GM19467 (cell line): ENCODE measurements around the gene KIF6.

ENCODE experiments used
- ATAC-seq: cut with Tn5 transposase; IDR thresholded peaks from one replicate; pipeline ENCODE4 v1.9.1; 2021; ENCODE audit warnings: mild to moderate bottlenecking, moderate library complexity; ENCODE audit not compliant: unreplicated experiment

The KIF6 gene

DNA sequence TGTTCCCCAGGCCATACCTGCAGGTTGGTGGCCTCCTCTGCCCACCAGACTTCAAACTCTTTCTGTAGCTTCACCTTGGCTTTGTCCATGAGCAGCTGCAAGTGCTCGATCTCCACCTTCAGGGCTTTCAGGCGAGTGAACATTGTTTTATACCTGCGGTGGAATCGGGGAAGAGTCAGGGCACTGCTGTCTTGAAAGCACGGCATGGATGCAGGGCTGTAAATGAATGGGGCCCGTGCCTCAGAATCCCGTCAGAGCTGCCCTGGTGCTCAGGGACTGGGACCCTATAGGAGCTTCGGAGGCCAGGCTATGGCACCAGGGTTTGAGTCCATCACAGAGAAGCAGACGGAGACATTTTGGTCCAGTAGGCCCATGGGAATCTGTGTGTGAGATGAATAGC is 364.8 kb downstream of the KIF6 start:
- ATAC-seq = no peak

DNA sequence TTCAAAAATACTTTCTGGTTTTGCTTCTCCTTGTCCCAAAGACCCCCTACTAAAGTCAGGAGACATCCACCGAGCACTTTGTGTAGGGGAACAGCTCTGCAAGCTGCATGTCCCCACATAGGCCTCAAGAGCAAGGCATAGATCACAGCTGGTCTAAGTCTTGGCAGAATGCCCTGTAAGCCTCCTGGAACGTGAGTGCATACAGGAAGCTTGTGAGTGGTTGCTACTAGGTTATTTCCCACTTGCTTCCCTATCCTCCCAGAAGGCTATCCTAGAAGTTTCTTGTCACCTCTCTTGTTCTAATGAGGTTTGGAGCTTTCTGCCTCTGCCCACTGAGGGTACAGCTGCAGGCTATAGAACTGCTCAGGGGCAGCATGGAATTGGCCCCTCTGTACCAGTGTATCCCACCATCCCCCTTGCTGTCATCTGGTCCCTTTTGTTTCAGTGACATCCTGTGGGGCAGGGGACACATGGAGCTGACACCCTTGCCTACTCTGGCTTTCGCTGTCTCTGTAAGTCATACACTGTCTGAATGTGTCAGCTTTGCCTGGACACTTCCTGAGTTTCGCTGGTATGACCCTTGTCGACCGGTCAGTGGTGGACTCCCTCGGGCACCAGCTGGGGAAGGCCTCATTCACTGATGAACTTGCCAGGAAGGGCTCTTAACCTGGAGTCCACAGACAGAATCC is 367.1 kb downstream of the KIF6 start:
- no peak for ATAC-seq

DNA sequence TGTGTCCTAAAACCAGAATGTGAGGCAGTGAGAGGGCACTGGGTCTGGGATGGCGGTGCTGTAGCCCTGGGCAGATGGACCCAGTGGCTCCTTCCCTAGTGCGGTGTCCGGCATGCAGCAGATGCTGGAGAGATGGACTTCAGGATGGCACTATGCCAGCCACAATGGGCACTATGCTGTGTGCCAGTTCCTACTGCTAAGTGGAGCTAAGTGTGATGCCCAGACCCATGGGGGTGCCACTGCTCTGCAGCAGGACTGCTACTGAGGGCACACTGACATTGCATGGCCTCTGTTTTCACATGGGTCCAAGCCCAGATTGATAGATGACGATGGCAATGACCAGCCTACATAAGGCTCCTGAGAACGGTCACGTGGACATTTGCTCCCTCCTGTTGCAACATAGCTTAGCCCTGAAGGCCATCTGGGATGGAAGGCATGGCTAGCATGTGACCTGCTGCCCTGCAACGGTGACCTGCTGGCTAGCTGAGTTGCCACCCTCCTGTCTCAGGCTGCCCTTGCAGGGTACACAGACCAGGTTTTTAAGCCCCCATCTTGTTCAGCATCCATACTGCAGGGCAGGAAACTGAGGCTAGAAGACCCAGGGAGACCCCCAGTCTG is 371.4 kb downstream of the KIF6 start:
- no peak for ATAC-seq

DNA sequence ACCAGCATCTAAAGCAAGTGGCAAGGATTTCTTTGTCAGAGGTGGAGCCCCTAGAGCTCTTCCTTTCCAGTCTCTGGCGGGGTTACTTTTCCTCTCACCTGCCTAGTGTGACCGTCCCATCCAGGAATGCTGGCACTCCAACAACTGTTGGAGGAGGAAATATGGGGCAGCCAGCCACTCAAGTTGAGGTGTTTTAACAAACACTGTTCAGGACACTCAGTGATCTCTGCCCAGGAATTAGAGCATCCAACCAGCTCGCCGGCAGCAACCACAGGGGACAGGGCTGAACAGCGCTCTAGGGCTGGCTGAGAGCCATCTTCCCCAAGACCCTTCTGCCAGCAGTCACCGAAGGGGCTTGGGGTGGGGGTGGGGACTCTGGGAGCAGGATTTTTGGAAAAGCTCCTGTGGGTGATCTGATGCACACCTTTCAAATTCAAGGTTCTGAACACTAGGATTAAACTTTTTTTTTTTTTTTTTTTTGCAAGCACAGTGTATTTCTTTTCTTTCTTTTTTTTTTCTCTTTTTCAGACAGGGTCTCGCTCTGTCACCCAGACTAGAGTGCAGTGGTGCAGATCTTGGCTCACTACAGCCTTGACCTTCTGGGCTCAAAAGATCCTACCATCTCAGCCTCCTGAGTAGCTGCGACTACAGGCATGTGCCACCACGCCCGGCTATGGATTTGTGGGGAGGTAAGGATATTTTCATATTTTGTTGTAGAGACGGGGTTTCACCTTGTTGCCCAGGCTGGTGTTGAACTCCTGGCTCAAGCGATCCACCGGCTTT is 374.3 kb downstream of the KIF6 start:
- ATAC-seq = no peak

DNA sequence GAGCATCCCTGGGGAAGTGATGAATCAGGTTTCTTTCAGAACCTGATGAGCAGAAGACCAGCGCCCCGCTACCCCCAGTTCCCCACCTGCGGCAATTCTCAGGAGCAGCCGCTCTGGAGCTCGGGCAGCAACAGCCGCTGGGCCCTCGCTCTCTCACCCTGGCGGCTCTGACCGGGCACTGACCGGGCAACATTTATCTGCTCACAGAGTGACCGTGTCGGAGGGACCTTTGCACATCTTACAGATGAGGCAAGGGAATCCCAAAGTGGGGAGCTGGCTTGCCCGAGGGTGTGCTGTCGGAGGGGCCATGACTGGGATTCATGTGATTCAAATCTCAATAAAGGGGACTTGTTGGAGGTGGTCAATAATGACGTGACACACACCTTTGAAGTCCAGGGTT is 376.5 kb downstream of the KIF6 start:
- ATAC-seq = no peak

DNA sequence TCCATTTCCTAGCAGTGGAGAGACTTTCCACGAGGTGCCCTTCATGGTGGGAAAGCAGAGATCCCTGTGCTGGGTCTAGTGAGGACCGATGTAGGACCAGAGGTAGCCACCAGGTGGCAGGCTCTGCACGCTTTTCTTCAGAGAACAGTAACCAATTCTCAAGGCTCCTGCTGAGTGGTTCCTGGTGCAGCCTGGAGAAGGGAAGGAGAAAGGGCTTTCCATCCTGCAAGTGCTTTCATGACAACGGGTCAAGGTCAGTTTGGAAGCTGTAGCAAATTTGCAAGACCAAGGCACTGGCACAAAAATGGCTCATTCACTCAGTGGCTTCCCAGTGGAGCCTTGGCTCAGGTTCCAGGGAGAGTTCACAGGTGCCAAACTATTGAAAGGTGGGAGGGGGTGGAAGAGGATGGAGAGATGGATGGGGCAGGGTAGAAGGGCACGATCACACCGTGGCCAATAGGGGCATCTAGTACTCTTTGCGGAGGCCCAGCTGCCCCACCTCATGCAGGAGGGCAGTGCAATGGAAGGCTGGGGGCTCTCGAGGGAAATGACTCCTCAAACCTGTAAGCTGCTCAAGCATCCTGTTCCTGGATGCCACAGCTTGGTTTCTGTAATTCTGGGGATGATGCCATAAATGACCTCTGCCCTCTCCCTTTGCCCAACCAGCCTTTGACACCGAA is 377.2 kb downstream of the KIF6 start:
- peak; percentile 48 for ATAC-seq

DNA sequence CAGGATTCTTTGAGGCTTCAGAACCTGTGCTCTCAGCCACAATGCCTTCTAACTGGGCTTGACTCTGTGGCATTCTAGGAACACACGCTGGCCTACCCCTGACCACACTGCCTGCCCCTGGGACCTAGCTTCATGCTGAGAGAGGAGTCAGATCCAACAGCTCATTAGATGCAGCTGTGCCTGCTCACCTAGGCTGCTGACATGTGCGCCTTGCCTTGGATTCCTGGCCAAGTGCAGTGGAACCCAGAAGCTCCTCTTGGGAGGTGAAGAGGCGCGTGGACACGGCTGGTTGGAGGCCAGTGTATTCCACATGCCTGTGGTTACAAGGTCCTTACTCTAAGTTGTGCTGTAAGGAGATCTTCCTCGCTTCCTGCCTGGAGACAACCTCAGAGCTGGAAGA is 378.0 kb downstream of the KIF6 start:
- no peak for ATAC-seq

DNA sequence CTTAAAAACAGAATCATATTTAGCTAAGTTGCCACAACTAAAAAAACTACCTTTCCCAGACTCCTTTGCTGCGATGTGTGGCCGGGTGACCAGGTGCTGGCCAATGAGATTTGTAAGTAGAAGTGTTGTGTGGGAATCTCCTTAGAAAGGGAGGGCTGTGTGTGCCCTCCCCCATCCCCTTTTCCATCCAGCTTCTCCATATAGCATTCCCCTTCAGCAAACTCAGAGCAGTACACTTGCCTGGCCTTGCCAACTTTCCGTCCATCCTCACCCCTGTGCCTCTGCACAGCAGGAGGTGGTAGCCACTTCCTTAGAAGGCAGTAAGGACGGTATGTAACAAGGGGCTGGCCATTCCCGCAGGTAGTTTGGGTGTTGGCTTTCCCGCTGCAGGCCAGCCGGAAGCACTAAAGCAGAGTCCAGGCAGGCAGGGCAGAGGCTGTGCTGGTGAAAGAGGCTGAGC is 380.4 kb downstream of the KIF6 start:
- no peak for ATAC-seq

DNA sequence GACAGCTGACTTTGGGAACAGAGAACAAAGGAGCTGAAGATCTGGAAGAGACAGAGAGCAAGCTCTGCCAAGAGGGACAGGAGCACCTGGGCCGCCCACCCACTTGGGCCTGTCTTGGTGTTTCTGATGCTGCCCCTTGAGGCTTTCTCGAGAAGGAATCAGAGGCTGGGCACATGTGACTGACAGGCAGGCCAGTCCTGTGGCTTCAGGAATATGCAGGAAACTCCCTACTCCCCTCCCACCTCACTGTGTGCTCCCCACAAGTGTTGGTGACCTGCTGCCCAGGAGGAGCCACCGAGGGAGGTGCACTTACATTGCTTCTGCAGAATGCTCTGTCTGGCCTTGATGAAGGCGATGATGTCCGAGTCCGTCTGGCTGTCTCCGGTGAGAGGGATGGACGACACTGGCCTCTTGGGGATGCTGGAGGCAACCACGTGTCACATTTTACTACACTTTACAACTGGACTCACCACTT is 381.8 kb downstream of the KIF6 start:
- ATAC-seq = no peak

DNA sequence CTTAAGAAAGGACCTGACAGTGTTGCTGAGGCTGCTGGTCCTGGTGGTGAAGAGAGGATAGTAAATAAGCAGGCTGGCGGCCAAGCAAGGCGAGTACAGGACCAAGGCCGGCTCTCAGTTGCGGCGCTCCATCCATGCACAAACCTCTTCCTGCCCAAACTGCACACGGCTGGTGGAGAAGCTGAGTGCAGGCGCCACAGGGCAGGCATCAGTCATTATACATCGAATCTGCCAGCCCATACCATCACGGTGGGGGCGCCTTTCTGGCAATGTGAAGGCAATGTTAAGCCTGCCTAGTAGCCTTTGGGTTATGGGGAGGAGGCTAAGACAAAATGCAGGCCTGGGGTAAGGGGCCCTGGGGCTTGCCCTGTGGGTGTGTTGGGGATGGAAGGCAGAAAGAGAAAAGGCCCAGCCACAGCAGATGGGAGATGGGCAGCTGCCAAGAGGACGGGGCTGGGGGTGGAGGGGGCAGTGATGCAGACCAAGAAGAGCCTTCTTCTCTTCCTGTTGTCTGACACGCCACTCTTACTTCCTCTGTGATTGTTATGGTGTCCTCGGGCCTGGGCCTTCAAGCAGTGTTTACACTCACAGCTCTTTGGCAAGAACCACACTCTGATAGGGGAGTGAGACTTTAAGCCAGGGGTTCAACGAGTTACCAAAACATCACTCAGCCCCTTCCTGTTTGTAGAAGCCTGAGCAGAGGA is 382.4 kb downstream of the KIF6 start:
- no peak for ATAC-seq

DNA sequence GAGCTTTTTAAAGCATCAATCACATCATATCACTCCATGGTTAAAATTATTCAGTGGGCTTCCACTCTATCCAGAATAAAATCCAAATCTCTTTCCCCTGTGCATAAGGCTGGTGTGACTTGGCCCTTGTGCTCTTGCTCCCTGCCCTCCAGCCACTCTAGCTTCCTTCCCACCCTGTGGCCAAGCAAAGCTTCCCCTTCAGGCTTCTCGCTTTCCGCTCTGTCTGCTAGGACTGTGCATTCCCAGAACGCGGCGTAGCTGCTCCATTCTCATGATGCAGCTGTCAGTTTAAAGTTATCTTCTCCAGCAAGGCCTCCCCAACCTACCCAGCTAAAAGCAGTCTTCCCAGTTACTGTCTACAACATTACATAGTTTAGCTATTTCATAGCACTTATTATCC is 383.3 kb downstream of the KIF6 start:
- no peak for ATAC-seq

DNA sequence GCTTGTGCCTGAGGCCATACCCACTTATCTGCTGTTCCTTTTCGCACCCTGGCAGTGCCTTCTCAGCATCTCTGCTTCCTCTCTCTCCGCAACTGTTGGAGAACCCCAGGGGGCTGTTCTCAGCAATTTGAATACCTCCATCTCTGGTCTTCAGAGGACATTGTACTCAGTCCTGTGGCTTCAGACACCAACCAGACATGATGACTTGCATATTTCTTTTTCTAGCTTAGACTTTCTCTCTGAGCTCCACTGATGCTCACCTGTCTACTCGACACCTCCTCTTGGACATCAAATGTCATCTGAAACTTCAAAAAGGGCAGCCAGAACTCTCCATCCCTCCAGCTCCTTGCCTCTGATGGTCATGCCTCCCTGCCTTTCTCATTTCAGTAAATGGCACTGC is 383.9 kb downstream of the KIF6 start:
- ATAC-seq = no peak

DNA sequence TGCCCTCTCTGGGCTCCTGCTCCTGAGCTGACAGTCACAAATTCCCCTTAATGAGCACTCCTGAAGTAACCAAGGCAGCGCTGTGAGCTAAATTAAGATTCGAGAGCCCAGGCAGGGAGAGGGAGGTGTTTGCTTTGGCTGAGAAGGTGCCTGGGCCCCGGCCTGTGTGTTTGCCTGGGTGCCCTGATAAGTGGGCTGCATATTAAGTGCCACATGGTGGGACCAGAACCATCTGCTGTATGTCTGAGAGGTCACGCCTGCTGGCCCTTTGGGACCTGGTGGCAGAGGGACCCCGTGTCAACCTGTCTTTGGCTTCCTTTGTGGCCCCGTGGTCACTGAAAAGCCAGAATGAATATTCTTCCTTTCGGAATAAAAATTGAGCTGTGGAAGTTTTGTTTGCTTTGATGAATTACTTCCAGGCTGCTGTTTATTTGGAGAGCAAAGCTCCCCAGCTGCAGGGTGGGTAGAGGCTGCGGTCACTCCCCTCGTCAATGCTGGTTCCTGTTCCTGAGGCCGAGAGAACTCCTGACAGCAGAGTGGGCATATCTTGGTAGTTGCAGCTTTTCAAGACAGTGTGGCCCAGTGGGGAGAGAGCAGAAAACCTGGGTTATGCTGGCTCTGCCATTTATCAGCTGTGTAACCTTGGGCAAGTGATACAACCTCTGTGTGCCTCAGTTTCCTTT is 385.2 kb downstream of the KIF6 start:
- ATAC-seq = no peak

DNA sequence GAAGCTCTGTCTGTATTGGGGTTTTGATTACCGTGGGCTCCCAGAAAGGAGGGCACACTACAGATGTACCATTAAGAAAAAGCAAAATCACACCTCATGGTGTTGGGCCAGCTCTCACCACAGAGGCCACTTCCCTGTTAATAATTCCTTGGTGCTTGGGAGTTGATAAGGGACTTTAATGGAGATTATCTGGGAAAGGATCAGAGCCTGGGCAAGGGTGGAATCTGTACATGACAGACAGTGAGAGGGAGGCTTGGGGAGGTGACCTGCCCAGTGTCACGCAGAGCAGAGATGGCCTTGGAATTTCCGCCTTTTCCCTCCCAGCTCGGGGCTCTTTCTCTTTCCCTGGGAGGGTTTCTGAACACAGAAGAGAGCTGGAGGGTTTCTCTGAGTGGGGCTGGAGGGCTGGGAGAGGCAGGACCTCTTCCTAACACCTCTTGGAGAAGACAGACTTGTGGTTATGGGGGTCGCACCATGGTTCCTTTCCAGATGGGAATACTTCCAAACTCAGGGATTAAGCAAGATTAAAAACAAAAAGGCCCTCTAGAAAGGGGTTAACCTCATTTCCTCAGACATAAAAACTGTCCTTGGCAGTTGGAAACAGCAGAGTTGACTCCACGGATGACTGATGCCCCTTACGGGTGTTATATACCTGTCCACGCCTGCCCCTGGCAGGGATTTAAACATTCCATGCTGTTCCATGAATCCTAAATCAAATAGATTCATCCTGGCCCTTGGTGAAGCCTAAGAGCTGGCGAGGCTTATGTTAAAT is 385.9 kb downstream of the KIF6 start:
- ATAC-seq = no peak

DNA sequence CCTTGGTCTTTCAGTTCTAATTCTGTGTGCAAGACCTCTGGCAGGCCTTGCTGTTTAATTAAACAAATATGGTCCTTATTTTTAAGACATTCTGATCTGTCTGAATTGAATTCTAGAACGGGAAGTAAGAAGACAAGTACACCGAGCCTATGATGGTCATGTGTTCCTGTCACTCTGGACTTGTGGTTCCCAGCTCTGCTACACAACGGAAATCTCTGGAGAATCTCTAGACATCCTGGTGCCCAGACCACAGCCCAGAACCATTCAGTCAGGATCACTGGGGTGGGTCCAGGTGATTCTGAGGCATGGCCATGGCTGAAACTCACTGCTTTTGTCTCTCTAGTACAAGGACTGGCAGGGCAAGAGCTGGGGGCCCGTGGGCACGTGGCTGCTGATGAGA is 386.8 kb downstream of the KIF6 start:
- ATAC-seq = no peak

DNA sequence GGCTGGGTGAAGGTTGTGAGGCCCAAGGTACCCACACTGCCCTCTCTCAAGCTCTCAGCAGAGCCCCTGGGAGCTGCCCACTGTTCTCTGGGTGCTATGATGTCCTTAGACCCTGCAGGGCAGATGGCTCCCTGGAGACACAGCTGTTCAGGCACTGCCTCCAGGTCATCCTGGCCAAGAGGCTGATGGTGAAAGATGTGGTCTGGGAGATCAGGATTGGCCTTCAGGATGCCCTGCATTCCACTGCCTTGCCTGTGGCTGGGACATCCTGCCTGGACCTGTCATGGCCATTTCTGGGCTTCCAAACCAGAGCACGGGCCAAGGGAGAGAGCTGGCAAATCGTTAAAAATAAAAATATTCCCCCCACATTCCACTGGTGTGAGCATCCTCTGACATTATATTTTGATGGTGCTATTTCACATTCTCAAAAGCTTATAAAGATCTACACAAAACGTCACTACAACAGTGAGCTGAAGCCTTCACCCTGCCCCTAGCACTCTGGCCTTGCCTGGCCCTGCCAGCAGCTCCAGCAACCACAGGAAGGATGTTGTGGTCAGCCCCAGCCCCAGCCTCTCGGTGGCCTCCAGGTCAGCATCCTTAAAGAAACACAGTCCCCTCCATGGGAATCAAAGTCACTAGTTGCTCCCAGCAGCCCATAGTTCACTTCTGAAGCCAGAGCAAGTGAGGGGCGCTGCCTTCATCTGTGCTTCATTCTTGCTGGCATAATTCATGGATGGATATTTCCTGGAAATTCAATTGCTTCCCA is 389.2 kb downstream of the KIF6 start:
- no peak for ATAC-seq

DNA sequence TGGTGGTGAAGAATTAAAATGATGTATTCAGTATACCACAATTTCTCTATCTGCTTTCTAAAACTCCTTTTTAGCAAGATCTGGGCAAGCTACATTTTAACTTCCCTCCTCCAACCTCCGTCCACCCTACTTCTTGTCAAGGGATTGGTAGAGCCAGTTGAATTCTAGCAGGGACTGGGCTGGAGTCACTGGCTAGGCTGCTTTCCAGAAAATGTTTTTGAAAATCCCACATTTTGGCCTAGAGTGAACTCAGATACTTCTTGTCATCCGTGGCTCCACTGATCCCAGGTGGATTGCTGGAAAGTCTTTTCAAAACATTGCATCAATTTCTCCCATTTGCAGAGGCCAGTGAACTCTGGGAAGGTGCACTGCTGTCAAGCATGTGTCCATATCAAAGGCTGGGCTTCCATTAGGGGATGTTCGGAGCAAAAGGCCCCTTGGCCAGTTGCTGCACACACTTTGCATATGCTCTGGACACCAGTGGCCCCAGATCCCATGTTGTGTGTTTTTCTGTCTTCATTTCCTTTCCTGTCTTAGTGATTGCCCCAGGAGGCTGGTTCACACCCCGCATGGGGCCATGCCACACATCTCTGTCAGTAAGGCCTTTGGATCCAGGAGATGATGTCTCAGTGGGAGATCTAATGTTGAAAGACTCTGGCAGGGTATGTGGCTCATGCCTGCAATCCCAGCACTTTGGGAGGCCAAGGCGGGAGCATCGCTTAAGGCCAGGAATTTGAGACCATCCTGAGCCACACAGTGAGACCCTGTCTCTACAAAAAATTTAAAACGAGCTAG is 391.4 kb downstream of the KIF6 start:
- no peak for ATAC-seq

DNA sequence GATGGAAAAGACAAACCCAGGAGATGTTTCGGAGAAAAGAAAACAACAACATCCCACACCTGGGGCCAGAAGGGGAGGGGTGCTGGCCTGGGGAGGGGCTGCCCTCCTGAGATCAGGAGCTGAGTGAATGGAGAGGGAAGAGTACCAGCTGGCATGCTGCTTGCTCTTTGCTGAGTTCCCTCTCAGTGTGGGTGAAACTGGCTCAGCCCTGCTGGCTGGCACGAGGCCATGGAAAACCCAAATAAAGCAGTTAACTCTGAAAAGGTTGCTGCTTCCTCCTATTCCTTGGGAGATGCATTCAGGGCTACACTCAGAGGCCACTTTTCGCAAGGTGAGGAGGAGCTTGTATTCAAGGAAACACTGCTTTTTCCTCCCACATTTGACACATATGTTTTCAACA is 394.7 kb downstream of the KIF6 start:
- no peak for ATAC-seq
